SJSA1 (cell line): Measurements from ENCODE around the gene DYNC2I2. TPM values are rescaled to one million over a fixed set of nuclear protein-coding genes. Genes with fewer than 3 reads are reported as not detected.
"Not testable (repeated sequence)": the region's sequence is repeated elsewhere in the genome, so short reads cannot be mapped to it uniquely, and the experiment has no call there.

ENCODE experiments used
- DNase-seq, 2 experiments: peaks; one replicate each; pipeline ENCODE4 v3.0.0-alpha.2; 2015 to 2020; ENCODE audit warnings: low spot score in 2 of 2, low read depth in 1 of 2
- H3K27ac ChIP-seq: fragments of 250-450 bp; sonication (Bioruptor Pico); 2 replicates; pipeline ENCODE4 v1.5.1; 2020; ENCODE audit warnings: mild to moderate bottlenecking, moderate library complexity
- H3K27me3 ChIP-seq: fragments of 250-450 bp; sonication (Bioruptor Pico); replicated peaks from 2 replicates; pipeline ENCODE4 v1.5.1; 2020; ENCODE audit warnings: mild to moderate bottlenecking, moderate library complexity
- H3K36me3 ChIP-seq: fragments of 250-450 bp; sonication (Bioruptor Pico); 2 replicates; pipeline ENCODE4 v1.5.1; 2020; ENCODE audit warnings: mild to moderate bottlenecking
- H3K4me1 ChIP-seq: fragments of 250-450 bp; sonication (Bioruptor Pico); replicated peaks from 2 replicates; pipeline ENCODE4 v1.6.1; 2021; ENCODE audit warnings: mild to moderate bottlenecking
- H3K4me3 ChIP-seq: fragments of 250-450 bp; sonication (Bioruptor Pico); 2 replicates; pipeline ENCODE4 v1.5.1; 2020; ENCODE audit warnings: mild to moderate bottlenecking
- H3K9me3 ChIP-seq: fragments of 250-450 bp; sonication (Bioruptor Pico); replicated peaks from 2 replicates; pipeline ENCODE4 v1.5.1; 2020; ENCODE audit warnings: mild to moderate bottlenecking
- total RNA-seq: library from RNA; depleted of rRNA; stranded (reverse); fragments of >200 nt; shearing (Covaris generic); gene quantifications from 2 replicates; pipeline ENCODE4 v1.2.3, GENCODE V29; 2014; rRNA removed

DYNC2I2 gene
- total RNA-seq = 79.8 and 85.3 TPM in 2 replicates

DNA sequence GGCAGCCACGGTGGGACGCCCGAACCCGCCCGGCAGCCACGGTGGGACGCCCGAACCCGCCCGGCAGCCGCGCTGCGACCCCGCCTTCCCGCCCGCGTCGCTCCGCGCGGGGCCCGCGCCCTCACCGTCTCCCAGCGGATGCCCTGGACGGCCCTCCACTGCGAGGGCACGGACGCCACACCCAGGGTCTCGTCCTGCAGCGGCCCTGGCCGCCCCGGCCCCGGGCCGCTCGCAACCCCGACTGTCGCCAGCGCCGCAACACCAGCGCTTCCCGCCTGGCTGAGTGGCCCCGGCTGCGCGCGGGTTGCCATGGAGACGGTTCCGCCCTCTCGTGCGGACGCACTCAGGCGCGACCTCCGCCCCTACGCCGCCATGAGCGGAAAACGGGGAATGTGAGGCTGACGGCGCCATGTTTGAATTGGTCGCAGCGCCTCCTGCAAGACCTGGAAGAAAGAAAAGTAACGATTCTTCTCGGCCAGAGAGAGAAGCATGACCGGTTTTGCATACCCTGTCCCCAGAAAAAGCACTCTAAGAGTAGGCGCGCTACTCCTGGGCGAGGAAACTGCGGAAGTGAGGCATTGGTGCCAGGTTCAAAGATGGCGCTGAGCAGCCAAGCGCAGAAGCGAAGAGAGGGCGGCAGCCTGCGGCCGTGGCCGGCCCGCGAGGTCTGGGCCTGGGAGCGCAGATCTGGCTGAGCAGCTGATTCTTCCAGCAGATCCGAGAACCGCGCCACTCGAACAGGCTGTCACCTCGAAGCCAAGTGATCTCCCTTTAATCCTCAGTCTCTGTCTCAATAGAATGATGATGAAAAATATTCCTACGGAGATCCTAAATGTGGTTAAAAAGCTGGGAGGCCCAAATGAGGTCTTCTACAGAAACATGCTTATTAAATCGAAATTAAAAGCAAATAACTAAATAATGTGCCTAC is at the start of gene DYNC2I2:
TSS of gene DYNC2I2 (minus strand) at position 432 of the 928 bp plus-strand sequence. CDS start at position 311, 121 bp downstream.
- Histone ChIP-seq H3K27me3 (no peaks in the 10 kb centered on the region), H3K4me1 (peaks cover 5% of the 10 kb centered on the region), H3K4me3 (peak within 1 kb of the TSS; percentile 83), H3K9me3 (no peaks in the 10 kb centered on the region), H3K27ac (peak within 1 kb of the TSS; percentile 99), H3K36me3 (no peaks in the 10 kb centered on the region)
- DNase-seq = peak; percentile 95 to 96

DNA sequence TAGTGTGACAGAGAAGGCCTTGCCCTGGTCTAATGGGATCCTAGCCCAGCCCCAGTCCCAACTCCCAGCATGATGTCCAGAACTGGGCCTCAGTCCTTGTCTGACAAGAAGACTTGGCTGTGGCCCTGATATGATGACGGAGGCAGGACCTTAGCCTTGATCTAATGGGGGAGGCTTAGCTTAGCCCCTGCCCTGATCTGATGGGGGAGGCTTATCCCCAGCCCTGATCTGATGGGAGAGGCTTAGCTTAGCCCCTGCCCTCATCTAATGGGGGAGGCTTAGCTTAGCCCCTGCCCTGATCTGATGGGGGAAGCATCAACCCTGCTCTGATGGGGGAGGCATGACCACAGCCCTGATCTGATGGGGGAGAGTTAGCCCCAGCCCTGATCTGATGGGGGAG is 49.4 kb upstream of the DYNC2I2 start:
- no peak for DNase-seq
- Histone ChIP-seq H3K27me3 (no peaks in the 10 kb centered on the region), H3K4me1 (peaks cover 12% of the 10 kb centered on the region), H3K36me3 (peaks cover 29% of the 10 kb centered on the region), H3K9me3 (no peaks in the 10 kb centered on the region), H3K27ac (no peak overlapping the region), H3K4me3 (no peak overlapping the region)

DNA sequence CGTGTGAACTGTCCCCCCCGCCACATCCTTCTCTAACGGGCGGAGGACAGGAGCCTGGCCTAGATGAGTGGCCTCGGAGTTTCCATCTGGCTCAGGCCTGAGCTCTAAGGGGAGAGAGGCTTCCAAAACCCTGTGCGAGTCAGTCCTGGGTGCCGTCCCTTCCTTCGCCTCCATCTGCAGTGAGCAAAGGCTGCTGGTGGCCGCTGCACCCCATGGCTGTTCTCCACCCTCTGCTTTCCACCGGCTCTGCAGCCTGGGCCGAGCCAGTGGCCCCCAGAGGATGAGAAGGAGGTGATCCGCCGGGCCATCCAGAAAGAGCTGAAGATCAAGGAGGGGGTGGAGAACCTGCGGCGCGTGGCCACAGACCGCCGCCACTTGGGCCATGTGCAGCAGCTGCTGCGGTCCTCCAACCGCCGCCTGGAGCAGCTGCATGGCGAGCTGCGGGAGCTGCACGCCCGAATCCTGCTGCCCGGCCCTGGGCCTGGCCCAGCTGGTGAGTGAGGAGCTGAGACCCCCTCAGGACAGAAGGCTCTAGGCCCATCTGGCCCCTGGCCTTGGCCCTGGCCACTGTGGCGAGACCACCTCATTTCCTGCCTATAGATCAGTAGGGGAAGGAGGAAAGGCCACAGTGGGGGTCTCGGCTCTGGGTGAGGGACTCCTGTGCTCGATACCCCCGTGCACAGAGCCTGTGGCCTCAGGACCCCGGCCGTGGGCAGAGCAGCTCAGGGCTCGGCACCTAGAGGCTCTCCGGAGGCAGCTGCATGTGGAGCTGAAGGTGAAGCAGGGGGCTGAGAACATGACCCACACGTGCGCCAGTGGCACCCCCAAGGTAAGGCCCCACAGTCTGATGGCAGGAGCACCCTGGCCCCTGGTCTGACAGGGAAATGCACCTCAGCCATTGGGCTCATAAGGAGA is 48.7 kb upstream of the DYNC2I2 start:
- peaks cover 29% of the 10 kb centered on the region for H3K36me3 ChIP-seq

DNA sequence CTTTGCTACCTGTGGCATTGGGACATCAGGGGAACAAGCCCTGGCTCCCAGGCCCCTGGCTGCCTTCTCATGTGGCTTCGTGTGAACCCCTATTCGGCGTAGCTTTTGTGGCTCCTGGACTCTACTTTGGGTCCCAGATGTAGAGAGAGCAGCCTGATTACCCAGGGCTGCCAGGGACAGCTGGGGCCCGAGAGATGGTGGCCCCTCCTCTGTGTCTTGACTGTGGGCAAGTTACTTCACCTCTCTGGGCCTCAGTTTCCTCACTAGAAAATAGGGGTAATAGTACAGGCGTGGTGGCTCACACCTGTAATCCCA is 47.7 kb upstream of the DYNC2I2 start:
- Histone ChIP-seq H3K27me3 (no peaks in the 10 kb centered on the region), H3K36me3 (peaks cover 29% of the 10 kb centered on the region), H3K4me1 (peaks cover 12% of the 10 kb centered on the region), H3K27ac (no peak overlapping the region), H3K9me3 (no peaks in the 10 kb centered on the region), H3K4me3 (no peak overlapping the region)
- no peak for DNase-seq

More for the DNA sequence above, 48.7 kb upstream of the DYNC2I2 start:
- no peak overlapping the region for H3K27ac ChIP-seq
- H3K27me3 ChIP-seq = no peaks in the 10 kb centered on the region
- H3K9me3 ChIP-seq = no peaks in the 10 kb centered on the region
- peaks cover 12% of the 10 kb centered on the region for H3K4me1 ChIP-seq
- H3K4me3 ChIP-seq = no peak overlapping the region
- no peak for DNase-seq

DNA sequence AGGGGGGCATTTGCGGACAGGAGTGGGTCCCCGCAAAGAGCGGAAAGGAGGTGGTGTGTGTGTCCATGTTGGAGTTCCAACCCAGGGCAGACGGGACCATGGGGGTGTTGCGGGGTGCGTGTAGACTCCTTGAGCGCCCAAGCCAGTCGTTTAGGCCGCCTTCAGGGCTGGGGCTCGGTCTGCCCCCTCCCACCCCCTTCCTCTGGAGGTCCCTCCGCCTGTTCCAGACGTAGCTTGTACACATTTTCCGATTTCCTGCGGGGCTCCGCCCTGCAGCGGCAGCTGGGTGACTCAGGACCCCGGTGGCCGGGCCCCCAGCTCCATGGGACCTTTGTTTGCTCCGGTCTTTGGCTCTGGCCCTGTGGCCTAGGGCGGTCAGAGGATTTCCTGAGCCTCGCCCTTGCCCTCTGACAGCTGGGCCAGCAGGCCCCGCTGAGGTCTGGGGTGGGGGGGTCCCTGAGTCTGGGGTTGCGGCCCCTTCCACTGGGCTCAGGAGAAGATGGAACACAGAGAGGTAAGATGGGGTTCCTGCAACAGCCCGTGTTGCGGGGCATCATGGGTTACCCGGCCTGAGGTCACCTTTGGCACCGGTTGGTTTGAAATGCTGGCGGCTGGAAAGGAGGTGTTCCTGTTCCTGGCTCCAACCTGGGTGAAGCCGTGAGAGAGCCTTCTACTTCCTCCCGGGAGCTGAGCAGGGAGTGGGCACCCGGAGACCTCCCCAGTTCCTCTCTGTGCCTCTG is 47.1 kb upstream of the DYNC2I2 start:
- H3K27me3 ChIP-seq = no peaks in the 10 kb centered on the region
- no peaks in the 10 kb centered on the region for H3K9me3 ChIP-seq
- 0 out of 2 replicates have a peak overlapping the region, but pooled peaks have one; percentile 75 for H3K27ac ChIP-seq
- peaks cover 29% of the 10 kb centered on the region for H3K36me3 ChIP-seq
- no peak for DNase-seq
- H3K4me3 ChIP-seq = peak overlapping the region; percentile 73
- peaks cover 12% of the 10 kb centered on the region for H3K4me1 ChIP-seq

DNA sequence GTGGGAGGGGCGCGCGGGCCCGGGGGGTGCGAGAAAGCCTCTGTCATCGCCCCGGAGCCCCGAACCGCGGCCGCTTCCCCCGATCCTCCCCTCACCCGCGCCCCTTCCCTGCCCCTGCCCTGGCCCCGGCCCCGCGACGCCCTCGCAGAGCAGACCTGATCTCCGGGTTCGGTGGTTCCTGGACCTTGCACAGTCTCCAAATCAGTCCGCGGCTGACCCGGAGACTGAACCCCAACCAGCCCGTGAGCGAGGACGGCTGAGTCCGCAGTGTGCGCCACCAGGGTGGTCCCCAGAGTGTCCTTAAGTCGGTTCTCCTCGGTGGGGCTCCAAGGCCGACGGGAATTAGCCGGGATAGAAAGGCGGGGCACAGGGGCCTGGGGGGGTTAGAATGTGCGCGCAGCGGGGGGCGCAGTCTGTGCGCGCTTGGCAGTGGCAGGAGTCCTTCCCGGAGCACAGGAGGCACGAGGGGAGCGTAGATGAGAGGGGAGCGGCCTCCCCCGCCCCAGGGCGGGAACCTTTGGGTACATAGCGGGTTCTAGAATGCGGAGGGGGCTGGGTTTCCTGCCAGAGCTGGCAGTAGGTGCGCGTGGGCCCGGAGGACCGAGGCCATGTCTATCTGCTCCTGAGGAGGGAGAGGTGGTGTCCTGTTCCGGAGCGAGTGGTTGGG is 46.4 kb upstream of the DYNC2I2 start:
- Histone ChIP-seq H3K27me3 (no peaks in the 10 kb centered on the region), H3K9me3 (no peaks in the 10 kb centered on the region), H3K36me3 (peaks cover 29% of the 10 kb centered on the region), H3K4me1 (peaks cover 15% of the 10 kb centered on the region), H3K27ac (peak overlapping the region; percentile 75), H3K4me3 (peak overlapping the region; percentile 73)
- DNase-seq = peak; percentile 41 to 59

DNA sequence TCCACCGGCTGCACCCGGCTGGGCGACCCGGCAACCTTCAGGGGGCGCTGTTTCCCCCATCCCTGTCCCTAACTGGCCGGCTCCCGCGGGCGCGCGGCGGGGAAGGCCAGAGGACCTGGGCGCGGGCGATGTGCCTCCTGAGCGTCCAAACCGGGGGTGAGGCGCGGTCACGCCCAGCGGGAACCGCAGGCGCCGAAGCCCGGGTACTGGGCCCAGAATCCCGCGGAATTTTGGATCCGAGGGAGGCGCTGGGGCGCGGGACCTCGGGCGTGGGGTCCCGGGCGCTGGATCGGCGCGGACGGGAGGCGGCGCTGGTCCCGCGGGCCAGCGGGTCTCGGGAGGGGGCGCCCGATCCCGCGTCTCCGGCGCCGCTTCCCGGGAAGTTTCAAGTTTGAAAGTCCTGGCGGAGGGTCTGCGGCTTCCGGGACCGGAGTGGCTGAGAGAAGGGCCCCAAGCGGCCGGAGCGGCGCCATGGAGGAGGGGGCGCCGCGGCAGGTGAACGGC is 45.9 kb upstream of the DYNC2I2 start, which contains the start of gene PKN3:
TSS of gene PKN3 (plus strand) at position 59 of the 504 bp plus-strand sequence. CDS start at position 472, 413 bp downstream.
- peak within 1 kb of the TSS; percentile 73 for H3K4me3 ChIP-seq
- H3K27ac ChIP-seq = peak within 1 kb of the TSS; percentile 75
- peak; percentile 89 to 91 for DNase-seq

DNA sequence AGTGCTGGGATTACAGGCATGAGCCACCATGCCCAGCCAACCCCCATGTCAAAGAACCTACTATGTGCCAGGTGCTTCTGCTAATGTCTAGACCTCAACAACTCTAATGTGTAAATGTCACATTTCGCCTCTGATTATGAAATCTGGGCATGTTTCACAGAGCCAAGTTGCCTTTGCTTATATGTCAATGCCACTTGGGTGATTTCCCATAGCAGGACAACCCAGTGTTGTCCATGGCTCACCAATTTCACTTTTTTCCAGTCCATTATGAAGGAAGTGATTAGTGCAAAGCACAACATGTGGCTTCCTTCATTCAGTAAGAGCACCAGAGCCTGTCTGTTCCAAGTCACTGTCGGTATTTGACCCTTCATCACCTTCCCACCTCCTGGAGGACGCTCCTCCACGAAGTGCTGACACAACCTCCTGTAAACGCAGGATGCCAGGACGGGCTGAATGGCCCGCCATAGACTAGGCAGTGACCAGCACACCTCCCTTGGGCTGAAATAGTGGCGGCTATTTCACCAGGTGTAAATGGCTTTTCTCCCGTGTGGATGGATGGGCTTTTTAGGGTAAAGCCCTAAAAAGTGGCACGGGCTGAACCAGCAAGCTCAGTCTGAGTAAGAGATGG is 44.7 kb upstream of the DYNC2I2 start:
- Histone ChIP-seq H3K27me3 (no peaks in the 10 kb centered on the region), H3K36me3 (peaks cover 35% of the 10 kb centered on the region), H3K4me1 (peaks cover 23% of the 10 kb centered on the region), H3K4me3 (no peak overlapping the region), H3K27ac (no peak overlapping the region), H3K9me3 (no peaks in the 10 kb centered on the region)
- no peak for DNase-seq

More for the DNA sequence above, 45.9 kb upstream of the DYNC2I2 start, which contains the start of gene PKN3:
- Histone ChIP-seq H3K9me3 (no peaks in the 10 kb centered on the region), H3K27me3 (no peaks in the 10 kb centered on the region), H3K4me1 (peaks cover 21% of the 10 kb centered on the region), H3K36me3 (peaks cover 32% of the 10 kb centered on the region)

DNA sequence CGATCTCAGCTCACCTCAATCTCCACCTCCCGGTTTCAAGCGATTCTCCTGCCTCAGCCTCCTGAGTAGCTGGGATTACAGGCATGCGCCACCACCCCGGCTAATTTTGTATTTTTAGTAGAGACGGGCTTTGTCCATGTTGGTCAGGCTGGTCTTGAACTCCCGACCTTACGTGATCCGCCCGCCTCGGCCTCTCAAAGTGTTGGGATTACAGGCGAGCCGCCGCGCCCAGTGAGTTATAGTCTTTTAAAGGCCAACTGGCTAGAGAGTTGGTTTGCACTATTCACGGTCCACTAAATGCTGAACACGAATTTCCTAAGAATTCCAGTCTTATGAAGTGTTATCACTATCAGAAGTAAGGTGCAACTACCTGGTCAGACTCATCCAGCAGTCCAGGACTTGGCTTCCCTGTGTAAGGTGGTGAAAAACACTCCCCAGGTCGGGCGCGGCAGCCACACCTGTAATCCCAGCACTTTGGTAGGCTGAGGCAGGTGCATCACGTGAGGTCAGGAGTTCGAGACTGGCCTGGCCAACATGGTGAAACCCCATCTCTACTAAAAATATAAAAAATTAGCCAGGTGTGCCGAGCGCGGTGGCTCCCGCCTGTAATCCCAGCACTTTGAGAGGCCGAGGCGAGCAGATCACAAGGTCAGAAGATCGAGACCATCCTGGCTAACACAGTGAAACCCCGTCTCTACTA is 42.6 kb upstream of the DYNC2I2 start:
- H3K4me3 ChIP-seq, DNase-seq, H3K27me3 ChIP-seq, H3K9me3 ChIP-seq, H3K27ac ChIP-seq: not testable (repeated sequence)
- Histone ChIP-seq H3K36me3 (peaks cover 37% of the 10 kb centered on the region), H3K4me1 (peaks cover 23% of the 10 kb centered on the region)

DNA sequence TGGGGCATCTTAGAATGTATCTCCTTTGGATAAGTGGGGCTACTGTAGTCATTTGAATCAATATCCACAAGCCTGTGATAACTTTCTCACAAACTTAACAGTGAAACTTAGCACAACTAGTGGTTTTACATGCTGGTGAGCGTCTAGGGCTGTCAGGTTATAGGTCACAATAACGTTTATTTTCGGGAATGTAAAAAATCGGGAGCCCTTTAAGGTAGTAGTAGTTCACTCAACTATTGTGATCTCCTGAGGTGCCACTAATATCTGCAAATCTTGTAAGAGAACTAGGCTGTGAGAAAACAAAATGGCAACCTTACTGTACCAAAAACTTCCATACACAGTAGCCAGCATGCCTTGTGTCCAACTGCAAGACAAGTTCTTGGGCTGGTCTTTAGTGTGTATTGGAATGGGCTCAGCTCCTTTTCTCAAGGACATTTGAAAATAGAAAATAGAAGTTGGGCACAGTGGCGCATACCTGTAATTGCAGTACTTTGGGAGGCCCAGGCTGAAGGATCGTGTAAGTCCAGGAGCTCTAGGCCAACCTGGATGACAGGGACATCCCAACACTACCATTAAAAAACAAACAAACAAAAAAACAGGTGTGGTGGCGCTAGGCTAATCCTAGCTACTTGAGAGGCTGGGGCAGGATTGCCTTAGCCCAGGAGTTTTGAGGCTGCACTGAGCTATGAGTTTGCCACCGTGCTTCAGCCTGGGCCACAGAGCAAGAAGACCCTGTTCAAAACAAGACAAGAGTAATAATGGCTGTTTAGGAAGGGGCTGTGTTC is 40.5 kb upstream of the DYNC2I2 start:
- Histone ChIP-seq H3K27me3 (no peaks in the 10 kb centered on the region), H3K9me3 (no peaks in the 10 kb centered on the region), H3K27ac (no peak overlapping the region), H3K36me3 (peaks cover 51% of the 10 kb centered on the region), H3K4me1 (peaks cover 13% of the 10 kb centered on the region), H3K4me3 (no peak overlapping the region)
- no peak for DNase-seq

DNA sequence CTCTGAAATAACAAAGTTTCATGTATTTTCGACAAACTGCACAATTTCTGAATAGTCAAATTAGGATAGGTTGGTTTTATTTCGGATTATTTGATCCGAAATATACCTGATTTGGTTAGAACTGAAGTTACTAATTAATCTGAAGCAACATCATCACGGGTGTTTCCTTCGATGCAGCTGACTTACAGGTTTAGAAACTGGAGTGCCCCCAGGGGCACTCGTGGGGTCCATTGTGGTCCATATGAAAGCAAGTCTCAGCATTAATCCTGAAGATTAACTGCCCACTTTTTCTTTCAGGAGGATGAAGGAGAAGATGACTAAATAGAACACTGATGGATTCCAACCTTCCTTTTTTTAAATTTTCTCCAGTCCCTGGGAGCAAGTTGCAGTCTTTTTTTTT is 37.7 kb upstream of the DYNC2I2 start:
- H3K4me1 ChIP-seq = peaks cover 21% of the 10 kb centered on the region
- no peak for DNase-seq
- no peaks in the 10 kb centered on the region for H3K9me3 ChIP-seq
- H3K4me3 ChIP-seq = no peak overlapping the region
- no peaks in the 10 kb centered on the region for H3K27me3 ChIP-seq
- peaks cover 73% of the 10 kb centered on the region for H3K36me3 ChIP-seq
- H3K27ac ChIP-seq = no peak overlapping the region
